Activated effector memory CD4-positive, alpha-beta T cell treated with anti-CD3 and anti-CD28 coated beads, Interleukin-2, amount 50 U/mL, for 16 hours (primary cell): Measurements from ENCODE around the gene ATP6V1A.
A peak's percentile ranks its signal among the peaks of the same experiment; 100 is the strongest.
"Not testable (repeated sequence)": the region's sequence is repeated elsewhere in the genome, so short reads cannot be mapped to it uniquely, and the experiment has no call there.

Experiments used
- DNase-seq: peaks from one replicate; pipeline ENCODE4 v3.0.0-alpha.2; 2020

ATP6V1A gene

GRCh38 chr3:113829576-113830354 is 82.9 kb downstream of the ATP6V1A start:
- no peak for DNase-seq

- DNase-seq: no peak
These were observed 84.2 kb downstream of the ATP6V1A start for GRCh38 chr3:113831103-113831355.

- no peak for DNase-seq
These were observed 85.8 kb downstream of the ATP6V1A start for GRCh38 chr3:113832477-113833164.

GRCh38 chr3:113834983-113835382 is 88.1 kb downstream of the ATP6V1A start:
- DNase-seq: no peak

- DNase-seq: peak; percentile 95
These were observed 91.9 kb downstream of the ATP6V1A start, which contains the start of gene GRAMD1C for GRCh38 chr3:113838631-113839209. GRAMD1C (plus strand) TSS chr3:113838788; CDS start chr3:113838910, 122 bp downstream.

GRCh38 chr3:113839551-113839950 is 92.7 kb downstream of the ATP6V1A start:
- DNase-seq: no peak

- DNase-seq: no peak
These were observed 97.9 kb downstream of the ATP6V1A start for GRCh38 chr3:113844622-113845222.

- no peak for DNase-seq
These were observed 100.4 kb downstream of the ATP6V1A start for GRCh38 chr3:113847247-113847646.

GRCh38 chr3:113847664-113848461 is 101.0 kb downstream of the ATP6V1A start:
- no peak for DNase-seq

- not testable (repeated sequence) for DNase-seq
These were observed 102.2 kb downstream of the ATP6V1A start for GRCh38 chr3:113849071-113849470.

- not testable (repeated sequence) for DNase-seq
These were observed 103.0 kb downstream of the ATP6V1A start for GRCh38 chr3:113849841-113850240.

- not testable (repeated sequence) for DNase-seq
These were observed 103.6 kb downstream of the ATP6V1A start for GRCh38 chr3:113850391-113850790.

- no peak for DNase-seq
These were observed 105.7 kb downstream of the ATP6V1A start for GRCh38 chr3:113852506-113852905.
